ENCODE measurements around the gene MRPS2.

Gene MRPS2

DNA sequence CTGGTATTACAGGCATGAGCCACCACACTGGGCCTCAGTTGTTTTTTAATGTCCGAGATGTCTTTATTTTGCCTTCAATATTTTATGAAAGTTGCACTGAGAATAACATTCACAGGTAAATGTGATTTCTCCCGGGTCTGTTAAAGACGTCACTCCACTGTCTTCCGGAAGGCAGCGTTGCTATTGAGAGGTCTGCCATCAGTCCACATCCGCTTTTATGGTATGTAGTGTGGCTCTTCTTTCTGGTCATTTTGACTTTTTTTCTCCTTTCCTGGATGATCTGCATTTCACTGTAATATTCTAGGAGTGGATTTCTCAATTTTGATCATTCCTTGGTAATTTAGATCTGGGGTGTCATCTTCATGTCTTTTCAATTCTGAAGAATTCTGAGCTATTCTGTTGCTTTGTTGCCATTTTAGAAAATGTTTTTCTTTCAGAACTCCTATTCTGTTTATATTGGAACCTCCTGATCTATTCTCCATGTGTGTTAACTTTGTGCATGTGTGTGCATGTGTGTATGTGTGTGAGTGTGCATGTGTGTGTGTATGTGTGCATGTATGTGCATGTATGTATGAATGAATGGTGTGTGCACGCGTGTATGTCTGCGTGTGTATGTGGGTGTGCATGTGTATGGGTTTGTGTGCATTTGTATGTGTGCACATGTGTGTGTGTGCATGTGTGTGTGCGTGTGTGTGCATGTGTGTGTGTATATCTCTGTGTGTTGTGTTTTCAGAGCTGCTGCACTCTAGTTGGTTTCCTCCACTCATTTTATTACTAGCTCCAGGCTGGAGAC is 18.9 kb downstream of the MRPS2 start:
- TF ChIP-seq, protein P1, sequence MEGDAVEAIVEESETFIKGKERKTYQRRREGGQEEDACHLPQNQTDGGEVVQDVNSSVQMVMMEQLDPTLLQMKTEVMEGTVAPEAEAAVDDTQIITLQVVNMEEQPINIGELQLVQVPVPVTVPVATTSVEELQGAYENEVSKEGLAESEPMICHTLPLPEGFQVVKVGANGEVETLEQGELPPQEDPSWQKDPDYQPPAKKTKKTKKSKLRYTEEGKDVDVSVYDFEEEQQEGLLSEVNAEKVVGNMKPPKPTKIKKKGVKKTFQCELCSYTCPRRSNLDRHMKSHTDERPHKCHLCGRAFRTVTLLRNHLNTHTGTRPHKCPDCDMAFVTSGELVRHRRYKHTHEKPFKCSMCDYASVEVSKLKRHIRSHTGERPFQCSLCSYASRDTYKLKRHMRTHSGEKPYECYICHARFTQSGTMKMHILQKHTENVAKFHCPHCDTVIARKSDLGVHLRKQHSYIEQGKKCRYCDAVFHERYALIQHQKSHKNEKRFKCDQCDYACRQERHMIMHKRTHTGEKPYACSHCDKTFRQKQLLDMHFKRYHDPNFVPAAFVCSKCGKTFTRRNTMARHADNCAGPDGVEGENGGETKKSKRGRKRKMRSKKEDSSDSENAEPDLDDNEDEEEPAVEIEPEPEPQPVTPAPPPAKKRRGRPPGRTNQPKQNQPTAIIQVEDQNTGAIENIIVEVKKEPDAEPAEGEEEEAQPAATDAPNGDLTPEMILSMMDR (IDR thresholded peaks at IDR 0.05; ENCODE audit: control insufficient read depth, extremely low read depth, insufficient read depth), result no peak
- no peak for DNase-seq (ENCODE audit: low read depth)
- no peak overlapping the region for H3K4me3 ChIP-seq (ENCODE audit: low read depth, low read length)

GRCh38 chr9:135520916-135521607 is 20.6 kb downstream of the MRPS2 start, which contains the start of gene LCN1:
LCN1 (plus strand) TSS chr9:135521440; CDS start chr9:135521498, 58 bp downstream.
- TF ChIP-seq, protein P1 (IDR thresholded peaks at IDR 0.05; ENCODE audit: control insufficient read depth, extremely low read depth, insufficient read depth), result no peak
- H3K4me3 ChIP-seq (ENCODE audit: low read depth, low read length), result no peak within 1 kb of the TSS
- no peak for DNase-seq (ENCODE audit: low read depth)

- no peak overlapping the region for H3K4me3 ChIP-seq (ENCODE audit: low read depth, low read length)
- TF ChIP-seq, protein P1 (IDR thresholded peaks at IDR 0.05; ENCODE audit: control insufficient read depth, extremely low read depth, insufficient read depth), result no peak
- no peak for DNase-seq (ENCODE audit: low read depth)
These were observed 21.2 kb downstream of the MRPS2 start for GRCh38 chr9:135521608-135522095.

- H3K4me3 ChIP-seq (ENCODE audit: low read depth, low read length), result no peak overlapping the region
- TF ChIP-seq, protein P1 (IDR thresholded peaks at IDR 0.05; ENCODE audit: control insufficient read depth, extremely low read depth, insufficient read depth), result no peak
- DNase-seq (ENCODE audit: low read depth), result no peak
These were observed 21.8 kb downstream of the MRPS2 start for GRCh38 chr9:135522137-135522877.

GRCh38 chr9:135522931-135523330 is 22.4 kb downstream of the MRPS2 start:
- TF ChIP-seq, protein P1 (IDR thresholded peaks at IDR 0.05; ENCODE audit: control insufficient read depth, extremely low read depth, insufficient read depth), result no peak
- no peak overlapping the region for H3K4me3 ChIP-seq (ENCODE audit: low read depth, low read length)
- no peak for DNase-seq (ENCODE audit: low read depth)

DNA sequence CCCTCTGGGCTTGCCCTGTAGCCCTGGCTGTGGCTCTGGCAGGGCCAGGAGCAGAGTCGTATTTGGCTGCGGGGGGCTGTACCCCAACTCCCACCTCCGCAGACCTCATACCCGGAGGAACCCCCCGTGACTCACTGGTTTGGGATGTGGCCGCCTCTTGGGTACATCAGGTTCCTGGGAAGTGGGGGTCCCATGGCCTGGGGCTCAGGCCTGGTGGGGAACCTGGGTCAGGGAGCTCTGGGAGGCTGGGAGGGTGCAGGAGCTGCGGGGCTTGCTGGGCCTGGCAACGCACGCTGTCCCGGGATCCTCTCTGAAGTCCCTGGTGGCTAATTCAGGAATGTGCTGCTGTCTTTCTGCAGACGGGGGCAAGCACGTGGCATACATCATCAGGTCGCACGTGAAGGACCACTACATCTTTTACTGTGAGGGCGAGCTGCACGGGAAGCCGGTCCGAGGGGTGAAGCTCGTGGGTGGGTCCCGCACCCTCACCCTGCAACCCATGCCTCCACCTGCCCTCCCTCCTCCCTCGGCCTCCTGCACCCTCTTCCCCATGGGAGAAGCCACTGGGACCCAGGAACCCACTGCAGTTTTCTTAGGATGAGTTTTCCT is 23.1 kb downstream of the MRPS2 start:
- TF ChIP-seq, protein P1 (IDR thresholded peaks at IDR 0.05; ENCODE audit: control insufficient read depth, extremely low read depth, insufficient read depth), result no peak
- DNase-seq (ENCODE audit: low read depth), result no peak

More for the DNA sequence above, 23.1 kb downstream of the MRPS2 start:
- H3K4me3 ChIP-seq (ENCODE audit: low read depth, low read length), result no peak overlapping the region

Measured in LNCaP clone FGC (cell line).